Neural cell (in vitro differentiated cells): ENCODE data around the gene PGBD1. TPM values are rescaled to one million over a fixed set of nuclear protein-coding genes. Genes with fewer than 3 reads are reported as not detected.

Experiments
- H2AFZ ChIP-seq: fragments of 200-600, 300-800 bp; sonication (generic), shearing (Covaris generic); 2 replicates; pipeline ENCODE4 v1.6.0; 2014; ENCODE audit warnings: low read depth, mild to moderate bottlenecking, antibody characterized with exemption, low read length, moderate library complexity
- H3F3A ChIP-seq: fragments of 200-600 bp; shearing (Covaris generic); 2 replicates; pipeline ENCODE4 v1.6.1; 2016; ENCODE audit warnings: mild to moderate bottlenecking, moderate library complexity, mixed read lengths, antibody characterized with exemption, low read length; ENCODE audit not compliant: insufficient read depth, poor library complexity, severe bottlenecking
- H3K27ac ChIP-seq: fragments of 200-600, 300-800 bp; sonication (generic), shearing (Covaris generic); 2 replicates; pipeline ENCODE4 v1.5.1; 2014; ENCODE audit warnings: mild to moderate bottlenecking, low read length, moderate library complexity
- H3K27me3 ChIP-seq: fragments of 300-800, 200-600 bp; sonication (generic), shearing (Covaris generic); 2 replicates; pipeline ENCODE4 v1.6.0; 2014; ENCODE audit warnings: mild to moderate bottlenecking, low read depth, low read length, moderate library complexity; ENCODE audit not compliant: insufficient read depth
- H3K36me3 ChIP-seq: fragments of 300-800, 200-600 bp; sonication (generic), shearing (Covaris generic); 2 replicates; pipeline ENCODE4 v1.5.1; 2014; ENCODE audit warnings: mild to moderate bottlenecking, antibody characterized with exemption, low read length, moderate library complexity; ENCODE audit not compliant: insufficient read depth
- H3K4me2 ChIP-seq: fragments of 300-800, 200-600 bp; sonication (generic), shearing (Covaris generic); 2 replicates; pipeline ENCODE4 v1.6.0; 2014; ENCODE audit warnings: mild to moderate bottlenecking, low read length
- H3K4me3 ChIP-seq: fragments of 300-800, 200-600 bp; sonication (generic), shearing (Covaris generic); 2 replicates; pipeline ENCODE4 v1.5.1; 2014; ENCODE audit warnings: mild to moderate bottlenecking, low read length, moderate library complexity
- H3K79me2 ChIP-seq: fragments of 200-600 bp; shearing (Covaris generic); replicated peaks from 2 replicates; pipeline ENCODE4 v1.6.0; 2014; ENCODE audit warnings: mild to moderate bottlenecking, low read length, moderate library complexity; ENCODE audit not compliant: insufficient read depth
- H3K9ac ChIP-seq: fragments of 300-800, 200-600 bp; sonication (generic), shearing (Covaris generic); 2 replicates; pipeline ENCODE4 v1.6.1; 2016; ENCODE audit warnings: mild to moderate bottlenecking, low read length, mixed read lengths
- H3K9me2 ChIP-seq: fragments of 200-600 bp; shearing (Covaris generic); 2 replicates; pipeline ENCODE4 v1.6.1; 2016; ENCODE audit warnings: mild to moderate bottlenecking, low read length, mixed read lengths; ENCODE audit not compliant: insufficient read depth
- H3K9me3 ChIP-seq: fragments of 200-600, 300-800 bp; sonication (generic), shearing (Covaris generic); 2 replicates; pipeline ENCODE4 v1.6.1; 2016; ENCODE audit warnings: mild to moderate bottlenecking, mixed run types, low read length, moderate library complexity, mixed read lengths
- H4K20me1 ChIP-seq: fragments of 200-600 bp; shearing (Covaris generic); 2 replicates; pipeline ENCODE4 v1.6.1; 2016; ENCODE audit warnings: mild to moderate bottlenecking, mixed run types; ENCODE audit not compliant: insufficient read depth
- EP300 ChIP-seq: fragments of 450-650 bp; conservative IDR thresholded peaks from 2 replicates; pipeline ENCODE4 v1.6.1; 2014; ENCODE audit warnings: antibody characterized with exemption, mild to moderate bottlenecking, moderate library complexity; ENCODE audit not compliant: poor library complexity, severe bottlenecking
- EZH2 ChIP-seq: fragments of 200-600, 300-800 bp; shearing (Covaris generic), sonication (generic); IDR thresholded peaks from 2 replicates; pipeline ENCODE4 v1.6.1; 2014; ENCODE audit warnings: antibody characterized with exemption, low read length, borderline replicate concordance, mild to moderate bottlenecking; ENCODE audit not compliant: insufficient read depth, poor library complexity, severe bottlenecking
- MXI1 ChIP-seq: fragments of 450-650 bp; conservative IDR thresholded peaks from 2 replicates; pipeline ENCODE4 v1.6.1; 2014; ENCODE audit warnings: antibody characterized with exemption, mild to moderate bottlenecking; ENCODE audit not compliant: poor library complexity, severe bottlenecking
- POLR2AphosphoS5 ChIP-seq: IDR thresholded peaks from 2 replicates; pipeline ENCODE4 v1.6.1; 2012
- RAD21 ChIP-seq: fragments of 450-650 bp; conservative IDR thresholded peaks from 2 replicates; pipeline ENCODE4 v1.6.1; 2014; ENCODE audit warnings: antibody characterized with exemption, mild to moderate bottlenecking, moderate library complexity
- SMC3 ChIP-seq: fragments of 450-650 bp; conservative IDR thresholded peaks from 2 replicates; pipeline ENCODE4 v1.6.1; 2014; ENCODE audit warnings: antibody characterized with exemption, mild to moderate bottlenecking, moderate library complexity; ENCODE audit not compliant: poor library complexity
- TAF1 ChIP-seq: IDR thresholded peaks from 2 replicates; pipeline ENCODE4 v1.6.1; 2012; ENCODE audit warnings: low read depth
- polyA plus RNA-seq: library from polyadenylated mRNA; depleted of rRNA; stranded (reverse); fragments of >200 nt; gene quantifications from 2 replicates; pipeline ENCODE4 v1.2.3, GENCODE V29; 2014
- TF ChIP-seq, protein P1 (sequence below): IDR thresholded peaks from 2 replicates; pipeline ENCODE4 v1.6.1; 2012; ENCODE audit warnings: borderline replicate concordance
- TF ChIP-seq, protein P2 (sequence below): fragments of 450-650 bp; IDR thresholded peaks from 2 replicates; pipeline ENCODE4 v1.5.1; 2014; ENCODE audit warnings: antibody characterized with exemption, mild to moderate bottlenecking, moderate library complexity; ENCODE audit not compliant: poor library complexity, severe bottlenecking

Gene PGBD1
- polyA plus RNA-seq, 1 donor from 2014 or later = 32.3 TPM

DNA sequence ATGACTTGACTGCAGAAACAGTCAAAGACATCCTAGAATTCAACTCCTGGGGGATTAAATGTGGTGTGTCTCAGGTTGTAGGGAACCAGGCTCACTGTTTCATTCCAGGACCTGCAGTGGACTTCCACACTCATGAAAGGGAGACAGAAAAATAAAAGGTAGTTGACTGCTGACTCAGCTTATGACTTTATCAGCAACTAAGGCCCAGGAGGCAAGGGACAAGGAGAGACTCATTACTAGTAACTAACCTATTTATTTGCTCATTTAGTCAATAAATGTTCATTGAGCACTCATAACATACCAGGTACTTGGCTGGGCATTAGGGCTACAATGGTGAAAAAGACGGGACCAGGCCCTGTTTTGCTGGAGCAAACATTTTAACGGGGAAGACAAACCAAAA is 51.7 kb downstream of the PGBD1 start:
- Histone ChIP-seq H3K27me3 (no peaks in the 10 kb centered on the region), H4K20me1 (no peaks in the 10 kb centered on the region), H3K4me3 (no peak overlapping the region), H3F3A (peaks cover 11% of the 10 kb centered on the region), H2AFZ (no peak overlapping the region), H3K79me2 (peaks cover 2% of the 10 kb centered on the region), H3K9me2 (no peaks in the 10 kb centered on the region), H3K36me3 (no peaks in the 10 kb centered on the region), H3K9me3 (no peaks in the 10 kb centered on the region), H3K27ac (no peak overlapping the region), H3K4me2 (no peak overlapping the region), H3K9ac (no peak overlapping the region)
- TF ChIP-seq RAD21 (no peak), POLR2AphosphoS5 (no peak), EP300 (no peak), EZH2 (no peak), MXI1 (no peak), TAF1 (no peak)
- TF ChIP-seq, protein P1, sequence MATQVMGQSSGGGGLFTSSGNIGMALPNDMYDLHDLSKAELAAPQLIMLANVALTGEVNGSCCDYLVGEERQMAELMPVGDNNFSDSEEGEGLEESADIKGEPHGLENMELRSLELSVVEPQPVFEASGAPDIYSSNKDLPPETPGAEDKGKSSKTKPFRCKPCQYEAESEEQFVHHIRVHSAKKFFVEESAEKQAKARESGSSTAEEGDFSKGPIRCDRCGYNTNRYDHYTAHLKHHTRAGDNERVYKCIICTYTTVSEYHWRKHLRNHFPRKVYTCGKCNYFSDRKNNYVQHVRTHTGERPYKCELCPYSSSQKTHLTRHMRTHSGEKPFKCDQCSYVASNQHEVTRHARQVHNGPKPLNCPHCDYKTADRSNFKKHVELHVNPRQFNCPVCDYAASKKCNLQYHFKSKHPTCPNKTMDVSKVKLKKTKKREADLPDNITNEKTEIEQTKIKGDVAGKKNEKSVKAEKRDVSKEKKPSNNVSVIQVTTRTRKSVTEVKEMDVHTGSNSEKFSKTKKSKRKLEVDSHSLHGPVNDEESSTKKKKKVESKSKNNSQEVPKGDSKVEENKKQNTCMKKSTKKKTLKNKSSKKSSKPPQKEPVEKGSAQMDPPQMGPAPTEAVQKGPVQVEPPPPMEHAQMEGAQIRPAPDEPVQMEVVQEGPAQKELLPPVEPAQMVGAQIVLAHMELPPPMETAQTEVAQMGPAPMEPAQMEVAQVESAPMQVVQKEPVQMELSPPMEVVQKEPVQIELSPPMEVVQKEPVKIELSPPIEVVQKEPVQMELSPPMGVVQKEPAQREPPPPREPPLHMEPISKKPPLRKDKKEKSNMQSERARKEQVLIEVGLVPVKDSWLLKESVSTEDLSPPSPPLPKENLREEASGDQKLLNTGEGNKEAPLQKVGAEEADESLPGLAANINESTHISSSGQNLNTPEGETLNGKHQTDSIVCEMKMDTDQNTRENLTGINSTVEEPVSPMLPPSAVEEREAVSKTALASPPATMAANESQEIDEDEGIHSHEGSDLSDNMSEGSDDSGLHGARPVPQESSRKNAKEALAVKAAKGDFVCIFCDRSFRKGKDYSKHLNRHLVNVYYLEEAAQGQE = no peak
- TF ChIP-seq, protein P2, sequence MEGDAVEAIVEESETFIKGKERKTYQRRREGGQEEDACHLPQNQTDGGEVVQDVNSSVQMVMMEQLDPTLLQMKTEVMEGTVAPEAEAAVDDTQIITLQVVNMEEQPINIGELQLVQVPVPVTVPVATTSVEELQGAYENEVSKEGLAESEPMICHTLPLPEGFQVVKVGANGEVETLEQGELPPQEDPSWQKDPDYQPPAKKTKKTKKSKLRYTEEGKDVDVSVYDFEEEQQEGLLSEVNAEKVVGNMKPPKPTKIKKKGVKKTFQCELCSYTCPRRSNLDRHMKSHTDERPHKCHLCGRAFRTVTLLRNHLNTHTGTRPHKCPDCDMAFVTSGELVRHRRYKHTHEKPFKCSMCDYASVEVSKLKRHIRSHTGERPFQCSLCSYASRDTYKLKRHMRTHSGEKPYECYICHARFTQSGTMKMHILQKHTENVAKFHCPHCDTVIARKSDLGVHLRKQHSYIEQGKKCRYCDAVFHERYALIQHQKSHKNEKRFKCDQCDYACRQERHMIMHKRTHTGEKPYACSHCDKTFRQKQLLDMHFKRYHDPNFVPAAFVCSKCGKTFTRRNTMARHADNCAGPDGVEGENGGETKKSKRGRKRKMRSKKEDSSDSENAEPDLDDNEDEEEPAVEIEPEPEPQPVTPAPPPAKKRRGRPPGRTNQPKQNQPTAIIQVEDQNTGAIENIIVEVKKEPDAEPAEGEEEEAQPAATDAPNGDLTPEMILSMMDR = no peak

- Histone ChIP-seq H4K20me1 (no peaks in the 10 kb centered on the region), H3K36me3 (no peaks in the 10 kb centered on the region), H3K4me2 (no peak overlapping the region), H3K4me3 (no peak overlapping the region), H3K9ac (no peak overlapping the region), H3K27ac (peak overlapping the region; percentile 100), H3F3A (peaks cover 15% of the 10 kb centered on the region), H3K9me3 (no peaks in the 10 kb centered on the region), H3K9me2 (no peaks in the 10 kb centered on the region), H3K27me3 (no peaks in the 10 kb centered on the region), H2AFZ (no peak overlapping the region), H3K79me2 (peaks cover 8% of the 10 kb centered on the region)
- TF ChIP-seq RAD21 (no peak), SMC3 (no peak), EZH2 (no peak), MXI1 (no peak), POLR2AphosphoS5 (no peak), TAF1 (no peak), EP300 (no peak)
- TF ChIP-seq, protein P1 = no peak
- TF ChIP-seq, protein P2 = no peak
These were observed 52.2 kb downstream of the PGBD1 start for GRCh38 chr6:28333599-28334018.
